Subcutaneous adipose tissue (tissue), 4 donors: ENCODE results near the gene WIPF3. TPM values are rescaled to one million over a fixed set of nuclear protein-coding genes. Genes with fewer than 3 reads are reported as not detected.

Experiments
- small RNA-seq: library from RNA; depleted of rRNA; stranded (forward); fragments of <200 nt; gene quantifications from one replicate; pipeline ENCODE3, GENCODE V24; 2016
- total RNA-seq, 4 donors: library from RNA; depleted of rRNA; stranded (reverse); fragments of >200 nt; gene quantifications; one replicate each; pipeline ENCODE4 v1.1.0, GENCODE V29; 2016
- TF ChIP-seq, protein P1 (sequence below): fragments of 450-650 bp; IDR thresholded peaks from one replicate; pipeline ENCODE4 v1.5.1; 2016; ENCODE audit warnings: low read depth, mild to moderate bottlenecking, control low read depth, antibody characterized with exemption, moderate library complexity

WIPF3 gene
- total RNA-seq, 4 donors from 2014 or later = 0.17 to 0.65 (median 0.39) TPM

DNA sequence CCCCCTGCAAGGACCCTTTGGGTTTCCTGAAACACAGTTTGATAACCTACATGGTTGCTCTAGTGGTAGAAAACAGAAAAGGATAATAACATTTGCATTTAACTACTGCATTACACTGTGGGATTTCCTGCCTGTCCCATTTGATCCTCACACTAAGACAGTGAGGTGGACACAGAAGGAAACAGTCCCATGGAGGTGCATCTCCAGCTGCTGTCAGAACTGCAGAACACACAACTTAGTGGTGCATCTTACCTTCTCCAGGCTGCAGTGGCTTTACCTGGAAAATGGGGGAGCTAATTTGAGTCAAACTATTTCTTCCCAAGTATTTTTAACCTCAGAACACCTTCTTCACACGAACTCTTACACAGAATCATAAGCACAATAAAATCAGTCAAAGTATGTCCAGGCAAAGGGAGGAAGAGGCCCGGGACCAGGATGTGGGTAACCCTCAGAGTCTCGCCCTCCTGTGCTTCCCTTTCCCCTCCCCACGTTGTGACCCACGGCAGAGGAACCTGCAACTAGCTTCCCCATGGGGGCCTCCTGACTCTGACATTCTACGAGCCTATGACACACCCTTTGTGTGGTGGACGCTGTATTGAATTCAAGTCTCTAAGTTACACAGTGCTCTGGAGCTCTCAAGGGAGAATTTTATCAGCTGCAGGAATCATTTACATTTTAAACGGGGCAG is 149.6 kb downstream of the WIPF3 start:
- TF ChIP-seq, protein P1, sequence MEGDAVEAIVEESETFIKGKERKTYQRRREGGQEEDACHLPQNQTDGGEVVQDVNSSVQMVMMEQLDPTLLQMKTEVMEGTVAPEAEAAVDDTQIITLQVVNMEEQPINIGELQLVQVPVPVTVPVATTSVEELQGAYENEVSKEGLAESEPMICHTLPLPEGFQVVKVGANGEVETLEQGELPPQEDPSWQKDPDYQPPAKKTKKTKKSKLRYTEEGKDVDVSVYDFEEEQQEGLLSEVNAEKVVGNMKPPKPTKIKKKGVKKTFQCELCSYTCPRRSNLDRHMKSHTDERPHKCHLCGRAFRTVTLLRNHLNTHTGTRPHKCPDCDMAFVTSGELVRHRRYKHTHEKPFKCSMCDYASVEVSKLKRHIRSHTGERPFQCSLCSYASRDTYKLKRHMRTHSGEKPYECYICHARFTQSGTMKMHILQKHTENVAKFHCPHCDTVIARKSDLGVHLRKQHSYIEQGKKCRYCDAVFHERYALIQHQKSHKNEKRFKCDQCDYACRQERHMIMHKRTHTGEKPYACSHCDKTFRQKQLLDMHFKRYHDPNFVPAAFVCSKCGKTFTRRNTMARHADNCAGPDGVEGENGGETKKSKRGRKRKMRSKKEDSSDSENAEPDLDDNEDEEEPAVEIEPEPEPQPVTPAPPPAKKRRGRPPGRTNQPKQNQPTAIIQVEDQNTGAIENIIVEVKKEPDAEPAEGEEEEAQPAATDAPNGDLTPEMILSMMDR = no peak

DNA sequence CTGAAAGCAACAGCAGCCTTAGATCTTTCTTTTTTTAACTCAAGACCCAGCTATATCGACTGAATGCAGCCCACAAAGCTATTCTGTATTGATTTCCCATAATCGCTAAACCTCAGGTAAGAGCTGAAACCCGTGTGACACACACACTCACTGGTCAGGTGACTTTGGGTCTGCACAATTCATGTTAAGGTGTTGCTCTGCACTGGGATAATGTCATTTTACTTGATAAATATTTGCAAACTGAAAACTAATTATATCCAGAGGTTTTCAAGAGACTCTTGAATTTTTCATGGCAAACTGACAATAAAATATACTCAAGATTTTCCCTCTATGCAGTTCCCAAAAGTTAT is 150.2 kb downstream of the WIPF3 start:
- TF ChIP-seq, protein P1 = no peak

DNA sequence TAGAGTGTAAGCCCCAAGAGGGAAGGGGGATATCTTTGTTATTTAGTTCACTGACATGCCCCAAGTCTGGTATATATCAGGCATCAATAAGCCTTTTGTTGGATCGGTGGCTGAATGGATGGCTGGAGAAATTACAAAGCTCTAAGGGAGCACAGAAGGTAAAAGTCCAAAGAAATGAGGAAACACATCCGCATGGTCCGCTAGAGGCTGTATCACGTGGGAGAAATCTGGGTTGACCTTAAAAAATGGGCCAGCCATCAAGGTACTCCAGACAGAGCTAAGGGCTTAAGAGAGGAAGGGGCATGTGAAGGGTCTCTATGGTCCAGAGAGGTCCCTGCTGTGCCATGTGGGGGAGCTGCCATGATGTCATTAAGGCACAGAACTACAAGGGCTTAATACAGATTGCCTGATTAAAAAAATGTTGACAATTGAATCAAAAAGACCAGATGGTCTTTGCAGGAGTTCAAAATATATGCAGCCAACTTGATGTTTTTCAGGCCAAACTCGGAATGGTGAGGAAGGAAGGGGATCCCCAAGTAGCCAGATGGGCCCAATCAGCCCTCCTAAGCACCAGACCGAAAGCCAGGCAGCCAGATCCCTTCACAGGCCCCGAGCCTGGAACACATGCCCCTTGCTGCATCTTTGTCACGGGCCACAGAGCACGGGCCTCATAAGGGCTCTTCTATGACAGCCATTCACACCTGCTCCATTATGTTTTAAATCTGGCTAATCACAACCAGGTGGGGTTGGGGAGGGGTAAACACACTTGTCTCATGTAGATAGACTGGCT is 151.4 kb downstream of the WIPF3 start:
- TF ChIP-seq, protein P1 = no peak

DNA sequence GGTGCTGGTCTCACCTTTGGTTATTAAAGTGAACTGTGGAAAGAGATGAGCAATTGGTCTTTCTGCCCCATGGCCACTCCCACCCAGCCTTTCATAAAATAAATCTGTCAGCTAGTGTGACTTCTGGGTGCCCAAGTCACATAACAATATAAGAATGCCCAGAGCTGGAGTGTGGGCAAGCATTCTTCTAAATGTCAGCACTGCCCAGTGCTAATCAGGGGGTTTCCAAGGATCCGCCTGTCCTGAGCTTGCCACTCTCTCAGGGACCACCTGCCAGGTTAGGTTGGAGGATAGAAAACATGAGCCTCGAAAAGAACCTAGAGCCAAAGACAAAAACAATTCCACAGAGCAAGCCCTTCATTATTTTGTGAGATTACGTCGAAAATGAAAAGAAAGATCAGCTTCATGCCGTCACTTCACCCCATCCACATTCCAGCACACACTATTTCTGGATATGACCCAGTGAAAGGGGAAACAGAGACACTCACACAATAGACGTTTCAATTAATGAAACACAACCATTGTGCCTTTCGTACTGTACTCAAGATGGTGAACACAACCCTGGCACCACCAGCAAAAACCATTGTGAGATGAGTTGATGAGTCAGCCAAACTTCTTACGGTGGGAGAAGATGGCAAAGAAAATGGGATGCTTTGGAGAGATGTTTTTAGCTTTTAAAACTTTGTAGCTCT is 152.5 kb downstream of the WIPF3 start:
- TF ChIP-seq, protein P1 = no peak

DNA sequence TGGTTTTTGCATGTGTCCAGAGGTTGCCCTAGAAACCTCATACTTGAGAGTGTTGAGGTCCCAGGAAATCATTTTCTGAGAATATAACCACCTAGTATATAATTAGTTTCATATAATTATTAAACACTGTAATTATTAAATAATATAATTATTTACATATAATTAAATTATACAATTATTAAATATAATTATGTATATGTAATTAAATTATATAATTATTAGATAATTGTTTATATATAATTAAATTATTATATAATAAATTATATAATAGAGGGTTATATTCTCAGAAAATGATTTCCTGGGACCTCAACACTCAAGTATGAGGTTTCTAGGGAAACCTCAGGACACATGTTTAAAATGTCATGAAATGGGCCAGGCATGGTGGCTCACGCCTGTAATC is 155.7 kb downstream of the WIPF3 start:
- TF ChIP-seq, protein P1 = no peak

DNA sequence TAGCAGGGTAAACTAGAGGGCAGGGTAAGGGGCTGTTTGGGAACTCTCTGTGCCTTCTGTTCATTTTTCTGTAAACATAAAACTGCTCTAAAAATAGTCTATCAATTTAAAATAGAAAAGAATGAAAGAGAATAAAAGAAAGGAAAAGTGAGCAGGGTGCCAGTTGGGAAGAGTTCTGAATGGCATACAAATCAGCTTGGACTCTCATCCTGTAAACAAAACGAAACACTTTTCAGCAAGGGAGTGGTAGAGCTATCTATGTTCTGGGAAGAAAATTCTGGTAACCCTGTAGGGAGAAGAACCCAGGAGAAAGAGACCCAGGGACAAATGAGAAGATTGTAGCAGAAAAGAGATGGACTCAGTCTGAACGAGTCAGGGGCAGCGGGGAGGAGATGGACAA is 158.7 kb downstream of the WIPF3 start:
- TF ChIP-seq, protein P1 = no peak

Small RNA genes lying within 50 kb of the gene (small RNA-seq; reads per million reads assigned to genes)
- not detected for gene RF01210

Other genes starting within 250 kb of the WIPF3 start
- gene PRR15, start 242.7 kb upstream of the WIPF3 start, total RNA-seq = under 1 TPM in 3 of 4 donors, not detected in 1; 0.34 to 0.88 (median 0.38) TPM
- gene SCRN1, start 183.3 kb downstream of the WIPF3 start, total RNA-seq = 10 to 100 TPM; 18.8 to 37.4 (median 32.4) TPM
- gene FKBP14, start 220.2 kb downstream of the WIPF3 start, total RNA-seq = 10 to 100 TPM in 1 of 4 donors, 1 to 10 TPM in 3; 4.0 to 12.9 (median 7.9) TPM
- 10 to 100 TPM in 1 of 4 donors, 1 to 10 TPM in 3; 7.8 to 13.9 (median 8.6) TPM for gene PLEKHA8, start 221.9 kb downstream of the WIPF3 start, total RNA-seq